NCI-H510A (cell line): ENCODE data around the gene FEZ2.
"Not testable (repeated sequence)": the region's sequence is repeated elsewhere in the genome, so short reads cannot be mapped to it uniquely, and the experiment has no call there.

Experiments used
- DNase-seq: peaks from one replicate; lab custom pipeline; 2025; lab: John Stamatoyannopoulos, UW

The FEZ2 gene, protein sequence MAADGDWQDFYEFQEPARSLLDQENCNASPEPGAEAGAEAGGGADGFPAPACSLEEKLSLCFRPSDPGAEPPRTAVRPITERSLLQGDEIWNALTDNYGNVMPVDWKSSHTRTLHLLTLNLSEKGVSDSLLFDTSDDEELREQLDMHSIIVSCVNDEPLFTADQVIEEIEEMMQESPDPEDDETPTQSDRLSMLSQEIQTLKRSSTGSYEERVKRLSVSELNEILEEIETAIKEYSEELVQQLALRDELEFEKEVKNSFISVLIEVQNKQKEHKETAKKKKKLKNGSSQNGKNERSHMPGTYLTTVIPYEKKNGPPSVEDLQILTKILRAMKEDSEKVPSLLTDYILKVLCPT

GRCh38 chr2:36597532-36598377 lies at the start of gene FEZ2:
Gene FEZ2 (minus strand): TSS chr2:36598168. CDS start chr2:36598142, 26 bp downstream.
- peak; percentile 82 for DNase-seq

GRCh38 chr2:36634981-36635597 lies 37.1 kb upstream of the FEZ2 start:
- DNase-seq, result no peak

- DNase-seq, result no peak
These were observed 35.6 kb upstream of the FEZ2 start for GRCh38 chr2:36633470-36634092.

DNA sequence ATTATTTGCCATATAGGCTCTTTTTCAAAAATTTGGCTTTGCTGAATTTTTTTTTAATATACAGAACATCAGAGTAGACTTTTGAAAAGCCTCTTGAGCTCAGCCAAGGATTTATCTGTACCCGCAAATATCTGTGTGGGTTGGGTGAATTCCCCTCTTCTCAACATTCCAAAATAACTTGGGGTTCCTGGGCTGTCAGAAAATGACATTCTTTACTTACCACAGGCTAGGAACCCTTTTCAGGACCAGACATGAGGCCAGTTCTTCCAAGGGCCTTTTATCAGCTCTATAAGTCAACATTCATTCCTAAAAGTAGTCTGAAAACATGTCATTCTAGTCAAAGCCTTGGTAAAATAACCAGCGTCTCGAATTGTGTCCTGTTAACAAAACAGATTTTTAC lies 28.8 kb upstream of the FEZ2 start:
- DNase-seq, result no peak

- DNase-seq, result no peak
These were observed 28.1 kb upstream of the FEZ2 start for GRCh38 chr2:36626071-36626470.

DNA sequence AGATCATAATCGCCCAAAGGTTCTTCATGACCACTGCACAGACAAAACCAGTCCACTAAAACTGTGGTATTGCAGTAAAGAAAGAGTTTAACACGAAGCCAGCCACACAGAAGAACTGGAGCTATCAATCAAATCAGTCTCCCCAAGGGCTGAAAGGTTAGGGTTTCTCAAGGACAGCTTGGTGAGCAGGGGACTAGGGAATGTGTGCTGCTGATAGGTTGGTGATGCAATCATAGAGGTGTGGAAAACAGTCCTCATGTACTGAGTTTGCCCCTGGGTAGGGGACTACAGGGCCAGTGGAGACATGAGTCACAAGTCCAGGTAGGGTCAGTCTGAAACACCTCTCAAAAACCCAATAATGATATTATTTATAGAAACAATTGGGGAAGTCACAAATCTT lies 27.3 kb upstream of the FEZ2 start:
- no peak for DNase-seq

DNA sequence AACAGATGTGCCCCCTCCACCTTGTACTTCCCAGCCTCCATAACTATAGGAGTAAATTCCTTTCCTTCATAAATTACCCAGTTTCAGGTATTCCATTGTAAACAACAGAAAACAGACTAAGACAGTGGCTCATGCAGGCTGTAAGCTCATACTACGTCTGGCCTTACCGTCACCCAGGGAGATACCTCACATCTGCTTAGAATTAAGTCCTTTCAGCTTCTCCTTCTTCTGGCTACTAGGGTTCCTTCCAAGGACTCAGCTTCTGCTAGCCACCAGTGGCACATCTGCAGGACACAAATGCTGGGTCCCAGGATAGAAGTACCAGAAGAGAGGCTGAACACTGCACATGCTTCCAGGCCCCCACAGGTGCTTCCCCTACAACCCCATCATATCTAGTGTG lies 22.4 kb upstream of the FEZ2 start:
- no peak for DNase-seq

- no peak for DNase-seq
These were observed 20.4 kb upstream of the FEZ2 start for GRCh38 chr2:36618381-36618780.

DNA sequence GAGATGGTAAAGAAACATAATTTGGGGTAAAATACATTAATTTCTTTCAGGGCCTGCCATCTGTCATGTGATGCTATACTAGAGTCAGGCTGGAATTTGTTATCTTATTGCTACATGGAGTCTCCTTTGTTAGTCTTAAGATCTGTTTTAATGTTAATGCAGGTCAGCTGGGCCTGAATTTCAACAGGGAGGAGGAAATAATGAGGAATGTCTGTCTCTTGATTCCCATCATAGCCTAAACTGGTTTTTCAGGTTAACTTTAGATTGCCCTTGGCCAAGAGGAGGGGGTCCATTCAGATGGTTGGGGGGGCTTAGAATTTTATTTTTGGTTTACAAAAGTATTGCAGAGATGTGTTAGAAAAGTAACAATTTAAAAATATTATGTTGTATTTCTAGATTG lies 19.0 kb upstream of the FEZ2 start:
- no peak for DNase-seq

GRCh38 chr2:36615222-36615621 lies 17.3 kb upstream of the FEZ2 start:
- no peak for DNase-seq

DNA sequence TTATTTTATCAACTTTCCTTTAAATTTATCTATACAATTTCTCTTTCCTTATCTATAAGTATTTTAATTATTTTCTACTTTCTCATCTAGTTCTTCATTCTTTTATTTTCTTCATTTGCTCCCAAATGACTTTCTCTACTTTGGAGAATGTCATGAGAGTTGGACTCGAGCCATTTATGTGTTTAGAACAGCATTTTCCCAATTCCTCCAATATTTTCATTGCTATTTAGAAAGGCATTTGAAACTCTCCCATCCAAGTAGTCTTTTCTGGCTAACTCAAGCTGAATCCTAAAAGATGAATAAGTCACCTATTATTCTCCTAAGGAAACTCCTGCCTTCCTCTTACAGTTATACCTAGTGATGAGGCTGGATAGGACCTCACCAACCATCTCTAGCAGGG lies 15.8 kb upstream of the FEZ2 start:
- DNase-seq, result no peak

DNA sequence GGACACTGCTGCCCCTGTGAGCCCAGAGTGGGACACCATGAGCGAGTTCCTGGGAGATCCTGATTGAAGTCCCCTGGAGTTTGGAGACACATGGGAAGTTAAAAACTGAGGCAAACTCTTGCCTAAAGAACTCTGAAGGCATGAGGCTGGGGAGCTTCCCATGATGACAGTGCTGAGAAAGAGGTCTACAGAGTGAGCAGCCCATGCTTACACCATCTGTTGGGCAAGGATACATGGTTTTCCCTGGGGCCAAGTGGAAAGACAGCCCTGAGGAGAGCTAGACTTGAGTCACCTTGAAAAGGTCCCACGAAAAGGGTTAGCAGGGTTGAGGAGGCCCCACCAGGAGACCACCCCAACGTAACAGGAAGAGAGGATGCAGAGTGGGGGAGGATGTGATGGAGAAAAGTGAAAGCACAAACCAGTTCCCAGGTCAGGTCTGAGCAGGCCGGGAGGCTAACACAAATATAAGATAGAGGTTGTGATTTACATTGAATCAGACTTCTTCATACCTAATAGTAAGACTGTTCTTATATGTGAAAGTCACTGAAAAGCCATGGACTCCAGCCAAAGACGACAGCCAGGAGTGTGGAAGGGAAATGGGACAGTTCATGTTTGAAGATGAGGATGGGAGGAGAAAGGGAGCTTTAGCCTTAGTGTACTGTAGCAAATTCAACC lies 13.5 kb upstream of the FEZ2 start:
- no peak for DNase-seq

DNA sequence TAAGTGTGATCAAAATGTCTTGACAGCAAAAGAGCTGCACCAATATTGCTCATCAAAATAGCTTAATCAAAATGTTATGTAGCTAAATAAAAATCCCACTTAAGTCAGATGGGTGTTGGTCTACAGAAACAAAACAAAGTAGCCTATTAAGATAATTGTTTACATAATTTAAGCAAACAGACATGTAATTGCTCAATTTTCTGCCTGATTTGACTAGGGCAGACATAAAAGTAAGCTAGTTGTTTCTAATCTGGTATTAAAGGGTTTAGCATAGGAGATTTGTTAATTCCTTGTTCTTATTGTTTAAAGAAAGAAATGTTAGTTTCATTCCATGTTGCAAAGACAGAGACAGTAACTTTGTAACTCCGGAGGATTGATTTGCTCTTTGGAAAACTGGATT lies 11.5 kb upstream of the FEZ2 start:
- DNase-seq, result no peak

DNA sequence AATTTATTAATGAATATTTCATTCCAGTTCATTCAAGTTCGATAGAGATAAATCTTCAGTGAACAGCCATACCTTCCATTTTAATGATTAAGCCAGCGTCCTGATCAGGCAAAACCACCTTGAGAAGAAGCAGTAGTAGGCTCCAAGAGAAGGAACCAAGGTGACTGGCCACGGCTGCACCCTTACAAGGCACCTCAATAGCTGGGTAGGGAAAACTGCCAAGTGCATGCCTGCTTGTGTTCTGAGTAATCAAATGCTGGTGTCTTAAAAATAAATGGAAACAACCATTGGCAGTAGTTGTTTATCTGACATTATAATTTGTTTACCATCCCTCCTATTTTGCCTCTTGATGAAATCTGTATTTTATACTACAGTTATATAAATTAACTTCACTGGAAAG lies 10.0 kb upstream of the FEZ2 start:
- no peak for DNase-seq

- DNase-seq, result no peak
These were observed 9.0 kb upstream of the FEZ2 start for GRCh38 chr2:36606925-36607324.

DNA sequence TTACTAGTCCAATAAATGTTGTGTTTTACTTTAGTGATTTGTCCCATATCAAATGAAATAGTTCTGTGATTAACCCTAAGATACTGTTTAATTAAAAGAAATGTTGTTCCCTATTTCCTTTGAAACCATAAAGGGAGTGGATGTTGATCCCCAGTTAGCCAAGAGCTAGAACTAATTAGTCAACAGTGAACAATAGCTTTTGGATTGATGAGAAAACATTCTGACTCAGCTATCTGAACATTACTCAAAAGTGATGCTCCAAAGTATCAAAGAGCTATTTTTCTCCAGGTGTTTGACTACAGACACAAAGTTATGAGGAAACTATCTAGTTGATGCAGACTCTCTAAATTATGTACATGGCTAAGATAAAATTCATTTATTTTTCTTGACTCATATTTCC lies 7.3 kb upstream of the FEZ2 start:
- no peak for DNase-seq

GRCh38 chr2:36603629-36604028 lies 5.7 kb upstream of the FEZ2 start:
- DNase-seq, result not testable (repeated sequence)

GRCh38 chr2:36597003-36597531 lies 901 bp downstream of the FEZ2 start:
- DNase-seq, result no peak

DNA sequence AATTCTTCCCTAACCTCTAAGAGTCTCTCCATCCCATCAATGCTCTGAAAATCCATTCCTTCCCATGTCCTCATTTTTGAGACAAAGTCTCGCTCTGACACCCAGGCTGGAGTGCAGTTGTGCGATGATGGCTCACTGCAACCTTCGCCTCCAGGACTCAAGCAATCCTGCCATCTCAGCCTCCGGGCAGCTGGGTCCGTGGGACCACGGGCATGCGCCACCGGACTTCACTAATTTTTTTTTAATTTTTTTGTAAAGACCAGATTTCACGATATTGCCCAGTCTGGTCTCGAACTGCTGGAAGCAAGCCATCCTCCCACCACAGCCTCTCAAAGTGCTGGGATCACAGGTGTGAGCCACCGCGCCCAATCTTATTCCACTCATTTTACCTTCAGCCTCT lies 1.6 kb downstream of the FEZ2 start:
- DNase-seq, result no peak

DNA sequence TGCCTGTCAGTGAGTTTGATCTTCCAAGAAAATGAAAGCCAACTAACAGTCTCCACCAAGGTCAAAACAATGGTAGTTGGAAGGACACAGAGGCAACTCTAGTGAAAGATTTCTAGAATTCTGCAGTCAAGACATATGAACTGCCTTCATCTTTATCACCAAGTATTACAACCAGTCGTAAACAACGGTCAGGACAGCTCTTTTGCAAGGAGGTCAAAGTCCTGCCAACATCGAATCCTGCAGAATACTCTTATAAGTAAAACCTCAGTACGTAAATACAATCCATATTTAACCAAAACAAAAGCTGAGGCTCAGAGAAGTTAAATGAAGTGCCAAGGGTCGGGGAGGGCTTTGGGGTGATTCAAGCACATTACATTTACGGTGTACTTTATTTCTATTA lies 3.1 kb downstream of the FEZ2 start:
- DNase-seq, result no peak

GRCh38 chr2:36589230-36589630 lies 8.7 kb downstream of the FEZ2 start:
- no peak for DNase-seq

- no peak for DNase-seq
These were observed 10.4 kb downstream of the FEZ2 start for GRCh38 chr2:36587556-36587955.
